HG03469 (cell line): ENCODE data around the gene HTRA3.
"Not testable (repeated sequence)": the region's sequence is repeated elsewhere in the genome, so short reads cannot be mapped to it uniquely, and the experiment has no call there.

Experiments used
- ATAC-seq: cut with Tn5 transposase; IDR thresholded peaks from one replicate; pipeline ENCODE4 v1.9.1; 2021; ENCODE audit warnings: mild to moderate bottlenecking, moderate library complexity, moderate number of reproducible peaks; ENCODE audit not compliant: unreplicated experiment

HTRA3 gene

GRCh38 chr4:8338351-8338961 lies 68.9 kb downstream of the HTRA3 start:
- ATAC-seq = no peak

- no peak for ATAC-seq
These were observed 71.3 kb downstream of the HTRA3 start for GRCh38 chr4:8340781-8341241.

GRCh38 chr4:8341281-8341680 lies 71.7 kb downstream of the HTRA3 start:
- ATAC-seq = not testable (repeated sequence)

- ATAC-seq = no peak
These were observed 72.1 kb downstream of the HTRA3 start for GRCh38 chr4:8341691-8342090.

GRCh38 chr4:8342651-8343261 lies 73.2 kb downstream of the HTRA3 start:
- ATAC-seq = no peak

- no peak for ATAC-seq
These were observed 73.9 kb downstream of the HTRA3 start for GRCh38 chr4:8343262-8343966.

GRCh38 chr4:8343967-8344331 lies 74.4 kb downstream of the HTRA3 start:
- no peak for ATAC-seq

GRCh38 chr4:8344377-8344776 lies 74.8 kb downstream of the HTRA3 start:
- ATAC-seq = no peak

- ATAC-seq = no peak
These were observed 75.7 kb downstream of the HTRA3 start for GRCh38 chr4:8345053-8345945.

GRCh38 chr4:8345946-8346814 lies 76.6 kb downstream of the HTRA3 start:
- ATAC-seq = no peak

GRCh38 chr4:8346838-8347605 lies 77.5 kb downstream of the HTRA3 start:
- no peak for ATAC-seq

- no peak for ATAC-seq
These were observed 78.1 kb downstream of the HTRA3 start for GRCh38 chr4:8347660-8348059.

GRCh38 chr4:8348071-8348470 lies 78.5 kb downstream of the HTRA3 start:
- no peak for ATAC-seq

- ATAC-seq = not testable (repeated sequence)
These were observed 79.7 kb downstream of the HTRA3 start for GRCh38 chr4:8349236-8349635.

GRCh38 chr4:8349664-8350236 lies 80.2 kb downstream of the HTRA3 start:
- ATAC-seq = no peak

GRCh38 chr4:8350352-8350751 lies 80.8 kb downstream of the HTRA3 start:
- no peak for ATAC-seq

- no peak for ATAC-seq
These were observed 81.4 kb downstream of the HTRA3 start for GRCh38 chr4:8350841-8351461.

GRCh38 chr4:8351931-8352367 lies 82.4 kb downstream of the HTRA3 start:
- no peak for ATAC-seq
